ENCODE data around the gene FGF5.
"Not testable (repeated sequence)": the region's sequence is repeated elsewhere in the genome, so short reads cannot be mapped to it uniquely, and the experiment has no call there.

Gene FGF5

GRCh38 chr4:80235451-80235850 is 31.0 kb upstream of the FGF5 start:
- peak; percentile 28 for DNase-seq (ENCODE audit: low read depth)
- no peak overlapping the region for H3K4me3 ChIP-seq (ENCODE audit: control insufficient read depth, low read depth, low read length)
- TF ChIP-seq CTCF (conservative IDR thresholded peaks at IDR 0.05; ENCODE audit: control insufficient read depth, insufficient read depth, low read depth, low read length), result no peak

- no peak overlapping the region for H3K4me3 ChIP-seq (ENCODE audit: control insufficient read depth, low read depth, low read length)
- TF ChIP-seq CTCF (conservative IDR thresholded peaks at IDR 0.05; ENCODE audit: control insufficient read depth, insufficient read depth, low read depth, low read length), result no peak
- DNase-seq (ENCODE audit: low read depth), result peak; percentile 96
These were observed 28.5 kb upstream of the FGF5 start for GRCh38 chr4:80237992-80238391.

- H3K4me3 ChIP-seq (ENCODE audit: control insufficient read depth, low read depth, low read length), result no peak overlapping the region
- no peak for TF ChIP-seq CTCF (conservative IDR thresholded peaks at IDR 0.05; ENCODE audit: control insufficient read depth, insufficient read depth, low read depth, low read length)
- peak; percentile 43 for DNase-seq (ENCODE audit: low read depth)
These were observed 26.8 kb upstream of the FGF5 start for GRCh38 chr4:80239480-80240150.

GRCh38 chr4:80240976-80241375 is 25.5 kb upstream of the FGF5 start:
- no peak overlapping the region for H3K4me3 ChIP-seq (ENCODE audit: control insufficient read depth, low read depth, low read length)
- DNase-seq (ENCODE audit: low read depth), result peak; percentile 34
- no peak for TF ChIP-seq CTCF (conservative IDR thresholded peaks at IDR 0.05; ENCODE audit: control insufficient read depth, insufficient read depth, low read depth, low read length)

GRCh38 chr4:80243274-80244018 is 23.0 kb upstream of the FGF5 start:
- no peak overlapping the region for H3K4me3 ChIP-seq (ENCODE audit: control insufficient read depth, low read depth, low read length)
- no peak for DNase-seq (ENCODE audit: low read depth)
- TF ChIP-seq CTCF (conservative IDR thresholded peaks at IDR 0.05; ENCODE audit: control insufficient read depth, insufficient read depth, low read depth, low read length), result no peak

GRCh38 chr4:80247484-80247883 is 19.0 kb upstream of the FGF5 start:
- not testable (repeated sequence) for H3K4me3 ChIP-seq (ENCODE audit: control insufficient read depth, low read depth, low read length); DNase-seq (ENCODE audit: low read depth)

- no peak overlapping the region for H3K4me3 ChIP-seq (ENCODE audit: control insufficient read depth, low read depth, low read length)
- TF ChIP-seq CTCF (conservative IDR thresholded peaks at IDR 0.05; ENCODE audit: control insufficient read depth, insufficient read depth, low read depth, low read length), result no peak
- no peak for DNase-seq (ENCODE audit: low read depth)
These were observed 17.3 kb upstream of the FGF5 start for GRCh38 chr4:80249144-80249543.

Measured in fibroblast of mammary gland (primary cell).